Esophagus mucosa (tissue), 1 donor: Measurements from ENCODE around the gene TCF4. TPM values are rescaled to one million over a fixed set of nuclear protein-coding genes. Genes with fewer than 3 reads are reported as not detected.
A peak's percentile ranks its signal among the peaks of the same experiment; 100 is the strongest.

Source experiments
- ATAC-seq: fragments of 200-7000 bp; cut with Tn5 transposase; one replicate; pipeline ENCODE4 v1.9.1; 2020
- total RNA-seq: library from RNA; stranded (reverse); gene quantifications from one replicate; pipeline ENCODE4 v1.2.4, GENCODE V29; 2023
- donor health status: DM: yes; HTN: yes; CAD: no.

The TCF4 gene
- total RNA-seq, 1 donor from 2014 or later: 25.1 TPM

DNA sequence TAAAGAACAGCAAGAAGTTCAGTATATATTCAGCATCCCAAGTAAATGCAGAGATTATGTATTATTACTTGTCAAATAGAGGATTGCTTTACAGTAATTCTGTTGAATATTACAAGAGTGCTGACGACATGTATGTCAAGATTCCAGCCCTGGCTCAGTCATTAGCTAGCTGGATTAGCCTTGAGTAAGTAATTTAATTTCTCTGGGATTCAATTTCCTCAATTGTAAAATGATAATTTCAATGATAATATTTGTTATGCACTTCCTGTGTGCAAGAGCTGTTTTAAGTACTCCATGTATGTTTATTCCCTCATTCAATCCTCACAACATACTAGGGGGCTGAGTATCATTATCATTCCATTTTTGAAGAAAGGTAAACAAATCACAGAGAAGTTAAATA, 44.0 kb downstream of the TCF4 start:
- no peak for ATAC-seq

DNA sequence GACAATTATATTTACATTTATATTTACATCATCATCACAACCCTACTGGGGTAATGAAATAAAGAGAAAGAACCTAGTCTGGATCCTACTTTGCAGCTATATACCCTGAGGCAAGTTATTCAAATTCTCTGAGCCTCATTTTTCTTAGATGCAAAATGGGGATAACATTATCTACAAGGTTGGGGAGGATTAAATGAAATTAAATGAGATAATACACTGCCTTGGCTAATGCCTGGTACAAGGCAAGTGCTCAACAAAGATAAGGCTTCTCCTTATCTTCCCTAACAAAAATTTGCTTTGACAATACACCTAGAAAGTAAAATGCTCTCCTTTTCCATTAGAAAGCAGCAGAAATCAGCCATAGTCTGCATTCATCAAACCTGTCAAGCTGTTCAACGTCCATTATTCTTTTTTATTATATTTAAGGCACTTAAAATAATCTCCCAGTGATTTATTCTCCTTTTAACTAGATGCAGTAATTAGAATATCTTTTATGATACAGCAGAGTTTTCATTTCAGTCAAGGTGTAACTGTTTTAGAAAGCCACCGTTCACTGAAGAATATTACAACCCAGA, 44.8 kb downstream of the TCF4 start:
- ATAC-seq: no peak

DNA sequence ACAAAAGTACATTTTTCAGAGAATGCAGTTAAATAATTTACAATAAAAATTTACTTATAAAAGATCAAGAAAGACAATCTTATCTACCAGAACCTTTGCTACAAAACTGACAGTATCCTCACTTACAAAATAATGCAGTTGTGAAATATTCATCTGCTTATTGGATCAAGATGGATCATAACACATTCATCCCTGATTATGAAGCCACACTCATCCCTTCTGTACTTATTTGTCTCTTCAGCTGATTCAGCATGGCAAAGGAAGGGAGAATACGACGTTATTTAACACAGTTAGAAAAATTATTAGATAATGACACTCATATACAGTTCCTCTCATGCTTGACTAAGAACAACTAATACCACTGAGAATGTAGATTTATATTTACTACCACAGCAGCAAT, 46.4 kb downstream of the TCF4 start:
- no peak for ATAC-seq

DNA sequence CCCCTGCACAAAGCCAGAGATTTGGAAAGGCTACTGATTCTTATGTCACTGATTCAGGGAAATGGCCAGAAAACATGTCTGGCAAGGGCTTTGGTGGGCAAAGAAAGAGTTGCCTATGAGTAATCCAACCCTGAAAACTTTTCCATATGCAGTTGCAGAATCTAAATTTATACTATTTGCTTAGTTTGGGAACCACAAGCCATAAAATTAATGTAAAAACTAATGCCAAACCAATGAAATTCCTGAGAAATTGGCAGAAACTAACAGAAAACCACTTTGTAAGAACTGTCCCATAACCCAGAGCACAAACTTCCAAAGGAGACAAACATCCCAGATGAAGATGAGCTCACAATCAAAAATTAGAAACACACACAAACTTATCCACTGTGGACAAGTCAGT, 48.8 kb downstream of the TCF4 start:
- ATAC-seq: no peak

DNA sequence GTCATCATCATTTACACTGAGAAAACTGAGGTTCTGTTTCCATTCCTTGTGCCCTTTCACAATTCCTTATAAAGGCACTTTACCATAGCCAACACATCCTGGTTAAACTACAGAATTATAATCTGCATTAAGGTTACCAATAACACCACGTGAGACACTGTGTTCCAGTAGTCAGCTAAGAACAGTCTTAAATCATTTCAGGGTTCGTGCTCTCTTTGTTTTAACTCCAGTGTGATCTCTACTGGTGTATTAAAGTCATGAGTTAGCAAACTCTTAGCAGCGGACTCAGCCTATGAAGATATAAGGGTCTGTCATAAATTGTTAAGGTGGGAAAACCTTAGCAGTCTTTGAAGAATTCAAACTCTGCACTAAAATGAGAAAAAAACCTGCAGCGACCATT, 53.0 kb downstream of the TCF4 start:
- no peak for ATAC-seq

DNA sequence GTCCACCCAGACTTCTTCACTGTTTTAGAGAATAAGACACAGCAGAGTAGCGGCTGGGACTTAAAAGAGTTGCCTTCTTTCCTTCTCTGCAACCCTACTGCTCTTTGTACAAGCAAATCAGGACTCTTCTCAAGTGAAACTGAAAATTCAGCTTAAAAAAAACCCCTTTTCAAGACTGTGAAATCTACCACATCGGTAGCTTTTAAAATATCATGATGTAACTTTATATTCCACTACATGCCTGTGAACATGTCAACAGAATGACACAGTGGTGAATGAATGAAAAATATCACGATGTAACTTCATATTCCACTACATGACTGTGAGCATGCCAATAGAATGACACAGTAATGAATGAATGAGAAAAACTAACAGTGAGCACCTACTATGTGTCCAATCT, 53.4 kb downstream of the TCF4 start:
- no peak for ATAC-seq

DNA sequence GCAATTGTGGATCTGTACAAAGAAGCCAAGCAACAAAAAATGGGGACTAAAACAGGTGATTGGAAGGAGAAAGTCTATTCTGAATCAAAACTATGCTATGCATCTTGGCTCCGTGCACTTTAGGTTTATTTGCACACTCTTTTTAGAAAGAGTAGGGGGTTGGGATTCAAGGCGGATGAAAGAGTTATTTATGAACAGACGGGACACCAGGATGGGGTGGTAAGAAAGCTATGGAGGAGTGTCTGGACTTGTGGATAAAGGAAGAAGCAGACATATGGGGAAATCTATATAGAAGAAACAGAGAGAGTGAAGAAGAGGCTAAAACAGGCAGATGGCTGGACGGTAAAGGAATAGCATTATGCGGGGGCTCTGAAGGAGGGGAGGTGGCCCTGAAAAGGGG, 57.8 kb downstream of the TCF4 start:
- no peak for ATAC-seq

DNA sequence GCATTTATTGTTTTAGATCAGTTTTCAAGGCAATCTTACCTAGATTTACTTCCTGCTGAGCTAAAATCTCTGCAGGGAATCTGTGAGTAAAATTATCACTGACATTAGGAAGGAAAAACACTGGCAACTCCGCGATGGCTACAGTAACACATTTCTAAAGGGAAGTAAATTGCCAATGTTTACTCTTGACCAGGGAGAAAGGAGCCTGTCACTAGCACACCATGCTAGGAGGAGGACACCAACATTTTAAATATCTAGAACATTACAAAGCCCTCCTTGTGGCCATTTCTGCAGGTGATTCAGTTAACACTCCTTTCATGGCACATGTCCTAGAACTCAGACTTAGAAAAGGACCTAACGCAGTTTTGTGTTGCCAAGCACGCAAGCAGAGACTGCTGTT, 58.4 kb downstream of the TCF4 start:
- no peak for ATAC-seq

DNA sequence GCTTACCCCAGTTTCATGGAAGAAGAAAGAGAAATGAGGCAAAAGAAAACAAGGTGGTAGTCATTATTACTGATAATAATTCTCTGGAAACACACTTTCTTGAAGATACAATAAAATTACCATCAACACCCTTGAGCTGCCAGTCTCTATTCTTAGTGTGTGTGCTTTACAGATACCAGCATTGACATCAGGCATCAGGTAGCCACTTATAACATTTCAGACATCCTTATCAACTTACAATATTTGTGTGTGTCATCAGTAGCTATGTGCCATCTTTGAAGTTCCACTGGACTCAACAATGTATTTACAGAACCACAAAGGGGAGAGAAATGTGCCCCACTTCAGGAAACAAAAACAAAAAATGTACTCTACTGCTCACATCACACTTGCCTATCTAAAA, 62.1 kb downstream of the TCF4 start:
- ATAC-seq: no peak

DNA sequence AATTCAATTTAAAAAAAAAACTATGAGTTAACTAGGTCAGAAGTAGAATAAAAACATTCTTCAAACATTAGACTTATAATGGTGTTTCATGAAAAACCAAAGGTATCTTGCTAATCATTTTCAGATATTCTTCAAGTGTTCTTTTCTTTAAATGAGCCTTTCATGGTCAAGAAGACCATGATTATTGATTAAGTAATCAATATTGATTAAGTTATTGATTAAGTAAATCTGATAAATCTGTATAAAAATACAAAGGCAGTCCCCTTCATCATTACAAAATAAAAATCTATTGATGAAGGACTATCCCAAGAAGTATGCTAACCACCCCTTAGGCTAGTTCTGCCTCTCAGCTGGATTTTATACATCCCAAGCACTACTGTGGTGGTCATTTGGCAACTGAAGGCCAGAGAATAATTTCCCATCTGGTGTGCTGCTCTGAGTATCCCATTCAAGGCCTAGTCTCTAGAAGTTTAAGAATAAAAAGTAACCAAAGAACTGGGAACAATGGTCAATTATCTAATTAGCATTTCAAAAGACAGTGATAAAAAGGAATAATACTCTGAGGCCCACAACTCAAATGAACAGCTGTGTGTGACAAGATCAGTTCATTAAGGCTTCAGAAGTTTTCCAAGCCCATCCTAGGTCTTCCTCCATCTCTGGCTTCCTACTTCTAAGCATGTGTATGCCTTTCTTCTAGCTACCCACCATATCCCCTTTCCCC, 63.5 kb downstream of the TCF4 start:
- ATAC-seq: no peak

DNA sequence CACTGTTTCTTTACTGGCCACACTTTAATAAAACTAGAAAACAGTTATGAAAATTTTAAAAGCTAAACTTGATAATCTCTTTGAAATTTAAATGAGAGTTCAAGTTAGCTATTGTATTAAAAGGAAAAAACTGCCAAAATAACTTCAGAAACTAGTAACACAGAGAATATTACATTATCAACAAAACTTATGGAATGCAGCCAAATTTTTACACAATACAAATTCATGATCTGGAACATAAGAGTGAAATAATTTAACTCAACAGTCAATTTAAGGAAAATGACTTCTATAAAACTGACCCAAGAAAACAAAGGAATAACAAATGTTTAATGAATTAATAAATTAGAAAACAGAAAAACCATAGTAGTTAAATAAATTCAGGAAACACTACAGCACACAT, 65.0 kb downstream of the TCF4 start:
- no peak for ATAC-seq

DNA sequence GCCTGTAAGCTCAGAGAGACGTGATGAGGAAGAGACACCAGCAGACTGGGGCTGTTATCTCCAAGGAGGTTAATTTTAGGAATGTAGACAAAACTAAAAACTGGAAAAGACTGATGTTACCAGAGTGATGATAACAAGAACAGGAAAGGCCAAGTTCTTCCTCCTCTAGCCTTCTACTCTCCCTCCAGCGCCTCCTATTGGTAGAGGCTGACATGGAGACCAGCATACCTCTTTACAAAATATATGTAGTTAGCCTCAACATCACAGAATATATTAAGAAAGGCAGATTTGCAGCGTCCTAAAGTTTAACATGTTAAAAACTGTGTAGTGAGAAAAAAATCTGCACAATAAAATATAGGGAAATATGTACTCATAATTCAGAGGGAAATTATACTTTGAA, 66.0 kb downstream of the TCF4 start:
- ATAC-seq: no peak

DNA sequence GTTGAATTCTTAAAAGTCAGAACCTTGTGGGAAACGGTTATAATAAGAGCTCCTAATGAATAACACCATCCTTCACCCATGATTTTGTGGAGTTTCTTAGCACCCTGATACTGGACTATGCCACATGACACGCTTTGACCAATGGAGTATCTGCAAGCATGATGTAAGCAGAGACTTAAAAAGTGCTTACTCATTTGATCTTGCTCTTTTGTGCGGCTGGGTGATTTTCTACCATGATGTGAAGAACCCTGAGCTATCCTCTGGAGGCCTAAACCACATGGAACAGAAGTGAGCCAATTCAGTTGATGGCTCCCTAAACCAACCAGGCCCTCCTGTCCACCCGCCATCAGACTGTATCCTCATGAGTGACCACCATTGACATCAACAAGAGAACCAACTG, 70.9 kb downstream of the TCF4 start:
- ATAC-seq: no peak

DNA sequence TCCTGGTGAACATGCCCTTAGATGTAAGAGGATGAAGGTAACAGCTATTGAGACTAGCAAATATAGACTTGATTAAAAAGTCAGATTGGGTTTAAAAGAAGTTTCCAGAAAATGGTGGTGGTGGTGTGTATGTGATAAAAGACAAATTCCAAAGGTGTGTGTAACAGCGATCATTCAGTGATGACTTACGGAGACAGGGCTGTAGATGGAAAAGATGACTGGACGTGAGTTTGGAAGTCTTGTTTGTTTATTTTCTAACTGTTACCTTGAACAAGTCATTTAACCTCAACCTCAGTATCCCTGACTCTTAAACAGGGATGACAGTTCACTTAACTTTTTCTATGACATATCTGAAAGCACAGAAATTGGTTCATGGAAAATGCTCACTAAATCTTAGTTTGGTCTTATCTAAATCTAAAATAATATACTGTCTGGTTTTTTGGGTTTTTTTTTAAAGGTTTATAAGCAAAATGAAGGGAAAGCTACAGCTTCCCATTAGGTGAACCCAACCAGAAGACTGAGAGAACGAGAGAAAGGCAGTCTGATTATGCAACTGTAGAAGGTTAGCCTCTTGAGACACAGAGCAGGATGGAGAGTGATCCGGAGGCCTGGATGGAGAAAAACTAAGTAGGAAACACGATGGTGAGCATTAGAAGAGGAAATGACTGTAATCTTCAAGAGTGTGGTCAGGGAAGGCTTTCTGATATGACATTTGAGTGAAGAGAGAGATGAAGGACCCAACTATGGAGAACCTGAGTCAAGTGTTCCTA, 71.9 kb downstream of the TCF4 start:
- ATAC-seq: no peak

DNA sequence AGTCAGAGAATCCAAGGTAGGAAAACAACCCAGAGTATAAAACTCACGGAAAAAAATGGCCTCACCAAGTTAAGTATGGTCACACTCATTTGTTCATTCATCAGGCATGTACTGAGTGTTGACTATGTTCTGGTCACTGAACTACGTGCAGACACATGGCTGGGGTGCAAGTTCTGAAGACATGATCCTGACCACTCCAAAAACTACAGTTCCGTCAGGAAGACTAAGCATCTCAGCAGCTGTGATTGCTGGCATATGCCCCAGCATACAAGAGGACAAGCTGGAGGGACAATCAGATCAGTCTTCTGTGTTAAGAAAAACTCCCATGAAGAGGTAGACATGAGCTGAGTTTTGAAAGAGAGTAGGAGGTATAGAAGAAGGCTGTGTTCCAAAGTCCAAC, 72.8 kb downstream of the TCF4 start:
- ATAC-seq: no peak

DNA sequence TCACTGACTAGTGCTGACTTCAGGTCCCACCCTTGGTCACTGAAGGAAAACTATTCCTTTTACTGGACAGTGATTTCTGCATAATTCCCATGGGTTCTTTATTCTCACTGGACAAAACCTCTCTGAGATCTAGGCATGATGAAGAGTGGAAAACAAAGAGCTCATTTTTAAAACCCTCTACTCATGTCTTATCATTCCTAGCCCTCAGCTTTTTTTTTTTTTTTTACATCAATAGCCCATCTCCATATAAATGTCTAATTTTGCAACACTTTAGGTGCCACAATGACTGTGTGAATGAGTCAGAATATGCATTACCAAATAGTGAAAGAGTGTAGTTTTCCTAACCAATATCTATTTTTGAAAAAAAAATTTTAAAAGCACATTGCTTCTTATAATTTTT, 74.8 kb downstream of the TCF4 start:
- ATAC-seq: no peak

DNA sequence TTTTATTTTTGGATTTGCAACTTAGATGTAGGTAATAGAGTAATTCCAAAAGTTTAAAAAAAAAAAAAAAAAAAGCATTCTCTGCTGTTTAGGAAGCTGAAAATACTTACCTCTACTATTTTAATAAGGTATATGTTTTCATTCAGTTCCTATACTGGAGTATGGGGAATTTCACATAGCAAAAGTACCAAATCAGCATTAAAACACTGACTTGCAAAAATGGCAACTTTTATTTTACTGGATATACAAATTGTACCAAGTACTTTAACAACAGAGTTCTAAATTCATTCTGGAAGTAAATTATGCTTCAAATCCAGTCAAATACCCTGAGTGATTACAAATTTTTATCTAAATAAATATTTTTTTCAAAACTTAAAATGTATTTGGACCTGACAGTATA, 76.7 kb downstream of the TCF4 start:
- no peak for ATAC-seq

DNA sequence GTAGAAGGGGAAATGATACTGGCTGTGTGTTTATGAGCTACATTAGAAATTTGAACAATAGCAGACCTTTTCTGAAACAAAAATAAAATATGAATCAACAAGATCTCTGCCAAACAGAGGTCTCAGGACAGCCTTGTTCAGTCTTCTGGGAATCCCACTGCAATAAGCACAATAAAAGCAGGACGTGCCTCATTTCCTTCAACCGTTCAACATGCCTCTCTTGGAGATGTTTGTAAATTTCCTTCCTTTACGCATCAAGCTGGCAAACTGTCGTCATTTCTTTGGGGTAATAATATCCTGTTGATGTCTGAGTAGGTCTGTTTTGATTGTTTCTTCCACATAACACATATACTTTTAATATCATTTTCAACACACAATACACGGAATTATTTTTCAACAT, 77.2 kb downstream of the TCF4 start:
- ATAC-seq: peak; percentile 37

DNA sequence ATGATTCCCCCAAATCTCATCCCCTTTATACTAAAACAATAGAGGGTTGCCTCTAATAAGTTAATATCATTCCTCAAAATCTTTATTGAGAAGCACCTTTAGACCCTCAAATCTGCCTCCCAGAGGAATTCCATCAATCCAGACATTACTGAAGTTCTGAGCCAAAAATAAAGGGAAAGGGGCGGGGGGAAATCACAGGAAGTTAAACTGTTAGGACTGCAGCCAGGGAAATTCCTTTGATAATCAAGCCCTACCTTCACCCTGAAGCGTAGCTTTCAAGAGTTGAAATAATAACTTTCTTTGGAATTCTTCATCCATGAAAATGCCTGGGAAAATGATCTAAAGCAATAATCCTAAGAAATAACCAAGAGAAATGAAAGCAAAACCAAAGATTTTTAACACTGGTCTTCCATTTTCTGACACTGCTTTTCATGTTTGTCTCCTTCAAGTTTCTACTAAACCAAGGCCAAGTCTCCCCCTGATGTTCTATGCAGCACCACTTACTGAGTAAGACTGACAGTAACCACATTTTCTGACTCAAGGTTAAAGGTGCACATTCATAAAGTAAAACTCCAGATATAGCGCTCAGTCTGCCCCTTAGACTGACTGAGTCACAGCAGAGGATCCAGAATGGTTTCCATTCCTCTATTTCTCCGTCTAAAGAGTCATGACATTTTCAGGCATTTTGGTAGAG, 78.2 kb downstream of the TCF4 start:
- ATAC-seq: no peak

DNA sequence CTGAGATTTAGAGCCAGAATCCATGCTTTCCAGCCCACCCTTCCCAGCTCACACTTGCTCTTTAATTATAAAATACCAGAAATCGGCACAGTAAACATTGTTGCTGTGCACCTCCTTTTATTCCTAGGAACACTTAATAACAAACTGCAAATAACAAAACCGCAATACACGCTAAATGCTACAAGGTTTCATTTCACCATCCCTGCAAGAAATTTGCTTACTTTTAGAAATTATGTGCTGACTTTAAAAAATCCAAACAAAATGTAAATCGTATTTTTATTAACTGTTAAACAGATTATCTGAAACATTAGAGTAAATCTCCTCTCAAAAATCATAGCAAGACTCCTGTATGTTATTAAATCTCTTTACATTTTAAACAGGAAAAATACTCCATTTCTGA, 79.3 kb downstream of the TCF4 start:
- ATAC-seq: no peak

DNA sequence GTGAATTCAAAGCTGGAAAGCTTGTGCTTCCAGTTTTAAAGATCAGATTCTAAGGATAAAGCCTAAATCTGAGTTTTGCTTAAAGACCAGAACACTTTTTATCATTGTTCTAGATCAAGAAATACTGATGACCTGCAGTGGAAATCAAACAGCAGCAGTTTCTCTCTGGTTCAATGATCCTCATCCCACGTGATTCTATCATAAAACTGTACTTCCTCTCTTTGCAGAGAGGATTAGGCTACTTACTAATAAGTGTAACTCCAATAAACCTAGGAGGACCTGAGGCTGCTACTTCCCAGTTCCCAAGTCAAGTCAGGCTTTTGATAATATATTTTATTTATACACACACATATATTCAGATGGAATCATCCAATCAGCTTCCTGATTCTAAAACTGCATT, 81.9 kb downstream of the TCF4 start:
- no peak for ATAC-seq

DNA sequence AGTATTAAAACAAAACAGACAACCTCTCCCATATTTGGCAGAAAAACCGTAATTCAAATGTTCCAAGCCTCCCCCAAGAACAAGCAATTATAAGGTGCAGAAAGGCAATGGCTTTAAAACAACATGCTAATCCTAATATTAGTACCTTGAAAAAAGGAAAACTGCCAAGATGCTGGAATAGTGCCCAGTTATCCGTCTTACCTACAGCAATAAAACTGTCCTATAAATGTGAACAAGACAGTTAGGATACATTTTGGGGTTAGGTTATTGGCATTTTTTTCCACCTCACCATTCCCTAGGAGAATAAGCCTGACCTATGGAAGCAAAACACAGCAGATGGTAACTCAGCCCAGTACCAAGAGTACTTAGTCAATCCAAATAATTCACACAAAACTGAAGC, 83.2 kb downstream of the TCF4 start:
- no peak for ATAC-seq

DNA sequence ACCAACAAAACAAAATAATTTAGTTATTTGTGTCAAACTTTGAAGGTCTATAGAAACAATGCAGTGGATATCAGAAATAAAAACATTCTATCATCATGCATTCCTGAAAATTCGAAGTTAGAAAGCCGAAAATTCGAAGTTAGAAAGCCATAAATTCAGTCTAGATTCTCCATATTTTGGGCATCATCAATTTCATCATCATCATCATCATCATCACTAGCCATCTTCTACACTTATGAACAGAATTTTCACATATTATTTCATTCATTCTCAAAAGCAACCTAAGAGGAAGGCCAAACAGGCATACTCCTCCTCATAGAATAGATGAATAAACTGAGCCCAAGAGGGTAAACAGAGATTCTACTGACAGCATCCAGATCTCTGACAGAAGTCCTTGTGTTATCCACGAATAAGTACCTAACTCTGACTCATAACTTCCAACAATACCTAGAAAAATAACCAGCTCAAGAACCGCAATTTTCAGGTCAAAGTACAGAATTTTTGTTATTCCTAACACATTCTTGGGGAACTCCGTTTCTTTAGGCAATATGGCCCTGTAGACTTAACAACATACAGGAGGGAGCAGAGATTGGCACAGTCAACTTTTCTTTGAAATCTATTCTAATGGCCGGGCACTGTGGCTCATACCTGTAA, 84.7 kb downstream of the TCF4 start:
- ATAC-seq: no peak
